Transverse colon (tissue), 4 donors: ENCODE data around the gene ENO2. TPM values are rescaled to one million over a fixed set of nuclear protein-coding genes. Genes with fewer than 3 reads are reported as not detected.
"Not testable (repeated sequence)": the region's sequence is repeated elsewhere in the genome, so short reads cannot be mapped to it uniquely, and the experiment has no call there.

ENCODE experiments used
- DNase-seq: peaks from one replicate; pipeline ENCODE4 v3.0.0-alpha.2; 2019
- H3K27ac ChIP-seq, 4 donors: fragments of 200-600 bp; sonication (generic); 2 replicates each; pipeline ENCODE4 v1.5.1; 2016 to 2018; ENCODE audit warnings: inconsistent platforms in 4 of 4
- H3K27me3 ChIP-seq: fragments of 200-600 bp; sonication (generic); 2 replicates; pipeline ENCODE4 v1.5.1; 2017; ENCODE audit warnings: inconsistent platforms
- H3K36me3 ChIP-seq, 4 donors: fragments of 200-600 bp; sonication (generic); 2 replicates each; pipeline ENCODE4 v1.5.1; 2017 to 2019; ENCODE audit warnings: inconsistent platforms in 4 of 4
- H3K4me1 ChIP-seq, 4 donors: fragments of 200-600 bp; sonication (generic); 2 replicates each; pipeline ENCODE4 v1.5.1; 2017 to 2020; ENCODE audit warnings: inconsistent platforms in 4 of 4
- H3K4me3 ChIP-seq, 4 donors: fragments of 200-600 bp; sonication (generic); 1 replicate in 1 of 4; 2 replicates in 3 of 4; pipeline versions ENCODE4 v1.5.1 to v1.6.1; 2017 to 2019; ENCODE audit warnings: inconsistent platforms in 4 of 4
- H3K9me3 ChIP-seq, 2 donors: fragments of 200-600 bp; sonication (generic); 2 replicates each; pipeline ENCODE4 v1.5.1; 2017 to 2019; ENCODE audit warnings: inconsistent platforms in 2 of 2
- CTCF ChIP-seq, 5 experiments: fragments of 200-600 bp in 3 of 5; fragments of 450-650 bp in 2 of 5; sonication (generic) in 3 of 5; IDR thresholded peaks; 1 replicate in 2 of 5; 2 replicates in 3 of 5; pipeline ENCODE4 v1.5.1; 2016 to 2017; ENCODE audit warnings: antibody characterized with exemption in 5 of 5, inconsistent platforms in 3 of 5, mild to moderate bottlenecking in 2 of 5, moderate library complexity in 1 of 5
- EP300 ChIP-seq: sonication (generic); formaldehyde crosslinking; IDR thresholded peaks from one replicate; pipeline ENCODE4 v1.6.1; 2017; ENCODE audit warnings: antibody characterized with exemption, low read depth
- POLR2A ChIP-seq: fragments of 450-650 bp; IDR thresholded peaks from one replicate; pipeline ENCODE4 v1.6.1; 2016; ENCODE audit warnings: antibody characterized with exemption, mild to moderate bottlenecking, moderate library complexity
- POLR2AphosphoS5 ChIP-seq, 3 donors: sonication (generic); formaldehyde crosslinking; IDR thresholded peaks; one replicate each; pipeline ENCODE4 v1.6.1; 2016; ENCODE audit warnings: antibody characterized with exemption in 3 of 3
- WGBS, 2 donors: methylation state at CpG; one replicate each; pipeline ENCODE4 v1.1.5; 2018; ENCODE audit warnings: low coverage in 1 of 2; 5-methylcytosine and 5-hydroxymethylcytosine counted together
- in situ Hi-C, 4 donors: fragments of 200-750 bp; cut with MboI; loops; one replicate each; pipeline versions ENCODE4 v1.15.0 to v1.15.1; 2017; ENCODE audit warnings: low sequenced_read_pairs in 3 of 4, low pct_ligation_motif_present in 1 of 4, low pct_unique_long_range_greater_than_20kb in 1 of 4
- intact Hi-C: fragments of 100-400 bp; cut with DNase I; formaldehyde crosslinking; loops from one replicate; pipeline ENCODE4 v1.15.1; 2023; ENCODE audit warnings: low total_unique reads
- total RNA-seq, 4 donors: library from RNA; depleted of rRNA; stranded (reverse); fragments of >200 nt; gene quantifications; one replicate each; pipeline ENCODE4 v1.1.0, GENCODE V29; 2016

Gene ENO2
- total RNA-seq, 4 donors from 2014 or later, result 7.2 to 14.1 (median 9.6) TPM

GRCh38 chr12:6888360-6888759, 26.0 kb upstream of the ENO2 start:
- 70 to 92% methylated on average over 1 to 2 of the region's 2 CpGs for WGBS, 2 donors
- in situ Hi-C loops, result no loop called here
- Histone ChIP-seq H3K36me3 (no peaks in the 10 kb centered on the region), H3K4me1 (peaks cover 3 to 21% (median 16%) of the 10 kb centered on the region in 4 donors), H3K27ac (no peak overlapping the region), H3K4me3 (no peak overlapping the region), H3K27me3 (no peaks in the 10 kb centered on the region), H3K9me3 (no peaks in the 10 kb centered on the region)
- TF ChIP-seq CTCF (IDR thresholded peaks at IDR 0.05) (no peak), EP300 (no peak), POLR2AphosphoS5 (IDR thresholded peaks at IDR 0.05) (no peak), POLR2A (no peak)
- intact Hi-C loops, result no loop called here
- no peak for DNase-seq

GRCh38 chr12:6888794-6889193, 25.6 kb upstream of the ENO2 start:
- in situ Hi-C loops, intact Hi-C loops: not testable (repeated sequence)
- peaks cover 3 to 21% (median 16%) of the 10 kb centered on the region in 4 donors for H3K4me1 ChIP-seq

GRCh38 chr12:6889775-6890573, 24.4 kb upstream of the ENO2 start:
- intact Hi-C loops, in situ Hi-C loops, H3K27me3 ChIP-seq, DNase-seq, H3K36me3 ChIP-seq, H3K9me3 ChIP-seq, H3K4me3 ChIP-seq: not testable (repeated sequence)
- WGBS, 2 donors, result 86 to 95% methylated on average over 10 to 21 of the region's 21 CpGs
- H3K27ac ChIP-seq, result peak overlapping the region; percentile 89 to 97 (median 92)
- H3K4me1 ChIP-seq, result peaks cover 3 to 21% (median 16%) of the 10 kb centered on the region in 4 donors

More at GRCh38 chr12:6888794-6889193, 25.6 kb upstream of the ENO2 start:
- 59 to 85% methylated on average over 3 to 7 of the region's 7 CpGs for WGBS, 2 donors
- H3K27ac ChIP-seq, DNase-seq, H3K9me3 ChIP-seq, H3K27me3 ChIP-seq, H3K36me3 ChIP-seq, H3K4me3 ChIP-seq: not testable (repeated sequence)

- DNase-seq, result peak; percentile 99
- H3K4me1 ChIP-seq, result peaks cover 3 to 21% (median 16%) of the 10 kb centered on the region in 4 donors
- H3K36me3 ChIP-seq, result no peaks in the 10 kb centered on the region
- no peak for TF ChIP-seq EP300
- TF ChIP-seq POLR2A, result peak; percentile 54
- TF ChIP-seq POLR2AphosphoS5 (IDR thresholded peaks at IDR 0.05), result peak; percentile 69 to 82 (median 79)
- peak; percentile 77 to 95 (median 81) for TF ChIP-seq CTCF (IDR thresholded peaks at IDR 0.05)
- WGBS, 2 donors, result 3% methylated on average over 11 to 41 of the region's 68 CpGs
- no peaks in the 10 kb centered on the region for H3K9me3 ChIP-seq
- H3K4me3 ChIP-seq, result peak overlapping the region; percentile 28 to 60 (median 49)
- peak overlapping the region; percentile 89 to 97 (median 92) for H3K27ac ChIP-seq
- in situ Hi-C loops (no loop called here), intact Hi-C loops (no loop called here)
- H3K27me3 ChIP-seq, result no peaks in the 10 kb centered on the region
Observed at GRCh38 chr12:6890789-6891645, 23.4 kb upstream of the ENO2 start.

DNA sequence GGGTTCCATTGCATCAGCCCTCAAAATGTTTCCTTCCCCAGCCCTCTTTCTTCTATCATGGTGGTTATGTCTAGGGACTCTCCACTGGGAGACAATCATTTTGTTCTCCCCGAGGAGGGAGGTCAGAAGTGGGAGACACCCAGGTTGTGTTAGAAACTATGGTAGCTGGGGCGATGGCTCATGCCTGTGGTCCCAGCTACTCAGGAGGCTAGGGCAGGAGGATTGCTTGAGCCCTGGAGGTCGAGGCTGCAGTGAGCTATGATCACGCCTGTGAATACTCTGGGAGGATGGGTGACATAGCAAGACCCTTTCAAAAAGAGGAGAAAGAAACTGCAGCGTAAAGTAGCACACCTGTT, 22.8 kb upstream of the ENO2 start:
- TF ChIP-seq POLR2AphosphoS5 (IDR thresholded peaks at IDR 0.05), result no peak
- TF ChIP-seq CTCF (IDR thresholded peaks at IDR 0.05), result no peak
- no peak for TF ChIP-seq EP300
- no peak for TF ChIP-seq POLR2A
- in situ Hi-C loops, result no loop called here
- intact Hi-C loops, result no loop called here

DNA sequence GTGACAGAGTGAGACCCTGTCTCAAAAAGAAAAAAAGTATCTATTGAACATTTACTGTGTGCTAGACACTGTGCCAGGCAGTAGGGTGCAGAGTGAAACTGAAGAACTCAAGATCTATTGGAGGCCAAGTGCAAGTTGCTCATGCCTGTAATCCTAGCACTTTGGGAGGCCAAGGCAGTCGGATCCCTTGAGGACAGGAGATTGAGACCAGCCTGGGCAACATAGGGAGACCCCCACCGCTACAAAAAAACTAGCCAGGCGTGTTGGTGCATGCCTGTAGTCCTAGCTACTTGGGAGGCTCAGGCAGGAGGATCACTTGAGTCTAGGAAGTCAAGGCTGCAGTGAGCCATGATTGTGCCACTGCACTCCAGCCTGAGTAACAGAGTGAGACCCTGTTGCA, 21.7 kb upstream of the ENO2 start:
- intact Hi-C loops, H3K27ac ChIP-seq, H3K4me3 ChIP-seq, in situ Hi-C loops, H3K27me3 ChIP-seq, H3K9me3 ChIP-seq, DNase-seq, H3K36me3 ChIP-seq: not testable (repeated sequence)
- H3K4me1 ChIP-seq, result peaks cover 3 to 15% (median 11%) of the 10 kb centered on the region in 4 donors
- WGBS, 2 donors, result 80 to 91% methylated on average over 1 to 3 of the region's 3 CpGs

More for the DNA sequence above, 22.8 kb upstream of the ENO2 start:
- DNase-seq, result no peak
- 76 to 78% methylated on average over 4 to 5 of the region's 5 CpGs for WGBS, 2 donors
- Histone ChIP-seq H3K27me3 (no peaks in the 10 kb centered on the region), H3K4me3 (peak overlapping the region in 3 of 4 donors; percentile 44 to 60 (median 54)), H3K9me3 (no peaks in the 10 kb centered on the region), H3K27ac (peak overlapping the region; percentile 89 to 97 (median 92)), H3K36me3 (no peaks in the 10 kb centered on the region), H3K4me1 (peaks cover 3 to 21% (median 16%) of the 10 kb centered on the region in 4 donors)
